HFF-Myc (cell line): ENCODE measurements around the gene FOXRED2.

Experiments used
- DNase-seq: peaks from one replicate; pipeline ENCODE4 v3.0.0-alpha.2; 2011; ENCODE audit warnings: low read depth; ENCODE audit errors: extremely low read depth
- H3K4me3 ChIP-seq: replicated peaks from 2 replicates; pipeline ENCODE4 v1.5.1; 2011; ENCODE audit warnings: low read depth, mild to moderate bottlenecking, control low read depth, low read length
- TF ChIP-seq, protein P1 (sequence below): IDR thresholded peaks from 2 replicates; pipeline ENCODE4 v1.5.1; 2012; ENCODE audit warnings: mild to moderate bottlenecking, low read depth, low read length, control low read depth; ENCODE audit errors: missing control alignments

The FOXRED2 gene

DNA sequence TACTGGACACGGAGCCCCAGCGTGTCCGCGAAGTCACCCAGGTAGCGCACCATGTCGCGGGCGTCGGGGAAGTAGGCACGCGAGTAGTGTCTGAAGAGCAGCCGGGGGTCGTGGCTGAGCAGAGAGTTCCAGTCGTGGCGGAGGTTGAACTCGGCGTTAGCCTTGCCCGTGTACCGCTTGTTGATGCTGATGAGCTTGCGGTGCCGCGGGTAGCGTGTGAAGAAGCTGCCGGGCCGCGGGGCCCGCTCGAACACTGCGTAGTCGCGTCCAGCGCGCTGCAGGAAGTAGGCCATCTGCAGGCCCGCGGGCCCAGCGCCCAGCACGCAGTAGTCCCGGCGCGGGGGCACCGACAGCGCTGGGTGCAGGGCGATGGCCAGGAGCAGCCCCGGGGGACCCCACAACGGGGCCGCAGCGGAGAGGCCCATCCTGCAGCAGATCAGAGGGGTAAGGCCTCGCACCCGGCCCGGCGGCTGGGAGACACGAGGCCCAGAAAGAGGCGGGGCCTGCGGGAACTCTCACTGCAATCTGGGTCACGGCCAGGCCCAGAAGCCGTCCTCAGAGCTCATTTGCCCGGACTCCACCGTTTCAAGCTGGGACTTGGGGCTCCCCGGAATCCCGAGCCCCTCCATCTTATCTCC, 723 bp downstream of the FOXRED2 start:
- TF ChIP-seq, protein P1, sequence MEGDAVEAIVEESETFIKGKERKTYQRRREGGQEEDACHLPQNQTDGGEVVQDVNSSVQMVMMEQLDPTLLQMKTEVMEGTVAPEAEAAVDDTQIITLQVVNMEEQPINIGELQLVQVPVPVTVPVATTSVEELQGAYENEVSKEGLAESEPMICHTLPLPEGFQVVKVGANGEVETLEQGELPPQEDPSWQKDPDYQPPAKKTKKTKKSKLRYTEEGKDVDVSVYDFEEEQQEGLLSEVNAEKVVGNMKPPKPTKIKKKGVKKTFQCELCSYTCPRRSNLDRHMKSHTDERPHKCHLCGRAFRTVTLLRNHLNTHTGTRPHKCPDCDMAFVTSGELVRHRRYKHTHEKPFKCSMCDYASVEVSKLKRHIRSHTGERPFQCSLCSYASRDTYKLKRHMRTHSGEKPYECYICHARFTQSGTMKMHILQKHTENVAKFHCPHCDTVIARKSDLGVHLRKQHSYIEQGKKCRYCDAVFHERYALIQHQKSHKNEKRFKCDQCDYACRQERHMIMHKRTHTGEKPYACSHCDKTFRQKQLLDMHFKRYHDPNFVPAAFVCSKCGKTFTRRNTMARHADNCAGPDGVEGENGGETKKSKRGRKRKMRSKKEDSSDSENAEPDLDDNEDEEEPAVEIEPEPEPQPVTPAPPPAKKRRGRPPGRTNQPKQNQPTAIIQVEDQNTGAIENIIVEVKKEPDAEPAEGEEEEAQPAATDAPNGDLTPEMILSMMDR: no peak
- no peak for DNase-seq
- H3K4me3 ChIP-seq: peak overlapping the region; percentile 46

DNA sequence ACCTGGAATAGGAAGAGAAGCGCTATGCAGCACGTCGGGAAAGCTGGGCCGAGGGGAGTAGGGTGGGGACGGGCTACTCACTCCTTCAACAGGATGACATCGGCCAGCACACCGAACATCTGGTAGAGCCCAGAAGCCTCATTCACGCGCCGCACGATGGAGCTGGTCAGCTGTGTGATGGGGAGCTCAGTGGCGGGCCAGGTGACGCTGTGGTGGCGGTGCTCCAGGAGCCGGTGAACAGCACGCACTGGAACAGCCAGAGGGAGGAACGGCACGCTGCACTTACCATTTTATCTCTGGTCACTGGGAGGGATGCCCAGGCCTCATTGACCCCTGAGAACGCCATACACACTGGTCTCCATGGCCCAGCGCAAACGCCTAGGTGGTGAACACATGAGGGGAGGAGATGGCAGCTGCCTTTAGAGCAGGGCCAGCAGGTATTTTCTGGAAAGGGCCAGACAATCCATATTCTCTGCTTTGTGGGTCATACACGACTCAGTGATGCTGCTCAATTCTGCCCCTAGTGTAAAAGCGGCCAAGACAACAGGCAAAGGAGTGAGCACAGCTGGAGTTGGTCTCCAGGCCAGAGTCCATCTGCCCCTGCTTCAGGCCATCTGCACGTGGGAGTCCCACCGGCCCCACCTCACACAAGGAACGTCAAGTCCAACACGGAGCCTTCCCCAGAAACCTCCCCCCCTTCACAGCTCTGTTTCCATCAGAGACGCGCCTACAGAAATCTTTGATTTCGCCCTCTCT, 8.8 kb downstream of the FOXRED2 start:
- no peak for DNase-seq
- TF ChIP-seq, protein P1: no peak
- H3K4me3 ChIP-seq: no peak overlapping the region

DNA sequence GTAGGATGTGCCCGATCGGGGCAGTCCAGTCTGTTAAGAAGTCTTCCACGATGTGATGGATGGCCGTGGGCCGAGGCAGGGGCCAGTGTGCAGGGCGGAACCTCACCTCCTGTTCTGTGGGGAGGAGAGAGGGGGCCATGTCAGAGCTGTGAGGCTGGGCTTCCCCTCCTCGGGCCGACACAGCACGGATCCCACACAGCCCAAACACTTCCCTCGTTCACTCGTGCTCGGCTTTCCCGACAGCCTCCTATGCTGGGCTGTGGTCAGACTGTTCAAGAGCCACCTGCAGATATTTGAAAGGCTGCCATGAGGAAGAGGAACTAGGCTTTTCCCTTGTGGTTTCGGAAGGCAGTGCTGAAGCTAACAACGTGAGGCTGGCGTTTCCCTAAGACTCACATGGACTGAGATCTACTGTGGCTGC, 13.1 kb downstream of the FOXRED2 start:
- TF ChIP-seq, protein P1: no peak
- no peak overlapping the region for H3K4me3 ChIP-seq
- no peak for DNase-seq

DNA sequence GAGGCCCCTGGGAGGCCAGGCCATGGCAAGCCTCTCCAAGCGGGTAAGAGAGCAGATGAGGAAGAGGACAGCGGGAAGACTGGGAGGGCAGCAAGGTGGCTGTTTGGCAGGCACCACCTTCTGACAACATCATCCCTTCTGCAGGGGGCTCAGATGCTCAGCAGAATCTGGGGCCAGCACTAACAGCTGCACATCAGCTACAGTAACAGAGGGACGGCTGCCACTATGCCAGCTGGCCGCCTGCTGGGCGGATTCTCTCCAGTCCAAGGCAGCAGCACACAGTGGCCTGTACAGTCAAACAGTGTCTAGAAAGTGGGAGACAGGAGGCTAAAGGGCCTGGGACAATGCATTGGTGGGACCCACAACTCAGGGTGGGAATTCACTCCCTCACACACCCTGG, 14.7 kb downstream of the FOXRED2 start:
- H3K4me3 ChIP-seq: no peak overlapping the region
- no peak for DNase-seq
- TF ChIP-seq, protein P1: no peak

DNA sequence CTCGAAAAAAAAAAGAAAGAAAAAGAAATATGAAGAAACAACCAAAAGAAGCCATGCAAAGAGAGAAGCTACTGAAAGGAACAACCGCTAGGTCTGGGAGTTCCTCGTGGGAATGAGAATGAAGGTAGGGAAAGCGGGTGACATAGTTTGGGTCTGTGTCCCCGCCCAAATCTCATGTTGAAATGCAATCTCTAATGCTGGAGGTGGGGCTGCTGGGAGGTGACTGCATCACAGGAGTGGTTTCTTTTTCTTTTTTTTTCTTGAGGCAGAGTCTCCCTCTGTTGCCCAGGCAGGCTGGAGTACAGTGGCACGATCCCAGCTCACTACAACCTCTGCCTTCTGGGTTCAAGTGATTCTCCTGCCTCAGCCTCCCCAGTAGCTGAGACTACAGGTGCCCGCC, 15.7 kb downstream of the FOXRED2 start:
- no peak for DNase-seq
- H3K4me3 ChIP-seq: no peak overlapping the region
- TF ChIP-seq, protein P1: no peak

DNA sequence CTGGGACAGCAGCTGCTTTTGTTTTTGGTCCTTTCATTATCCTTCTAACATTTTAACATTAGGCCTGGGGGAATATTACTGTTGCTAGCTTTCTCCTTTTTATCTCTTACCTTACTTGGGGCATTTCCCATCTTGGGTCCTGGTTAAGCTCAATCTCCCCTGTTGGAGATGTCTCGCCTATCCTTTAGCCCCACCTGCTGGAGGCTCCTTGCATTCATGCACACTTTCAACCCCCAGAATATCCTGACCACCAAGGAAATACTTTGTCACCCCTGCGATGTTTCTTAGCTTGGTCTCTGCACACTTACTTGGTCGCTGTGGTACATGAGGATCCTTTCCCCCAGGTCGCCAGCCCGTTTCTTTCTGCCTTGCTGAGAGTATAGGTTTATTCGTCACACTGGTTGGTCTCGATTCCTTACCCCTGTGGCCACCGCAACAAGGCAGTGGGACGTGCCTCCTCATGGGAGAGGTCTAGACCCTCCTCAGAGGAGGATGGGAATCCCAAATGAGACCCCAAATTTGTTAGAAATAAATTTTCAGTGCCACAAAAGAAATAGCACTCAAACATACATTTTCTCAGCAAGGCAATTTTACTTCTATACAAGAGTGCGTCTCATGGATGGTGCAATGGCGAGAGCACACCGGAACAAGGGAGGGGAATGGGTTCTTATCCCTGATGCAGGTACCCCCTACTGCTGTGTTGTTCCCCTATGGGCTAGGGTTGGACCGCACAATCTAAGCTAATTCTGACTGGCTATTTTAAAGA, 20.0 kb downstream of the FOXRED2 start:
- DNase-seq: no peak
- TF ChIP-seq, protein P1: peak; percentile 77
- H3K4me3 ChIP-seq: no peak overlapping the region
